HEK293 (cell line): ENCODE measurements around the gene SAMD4B.

ENCODE experiments used
- CTCF ChIP-seq: fragments of 450-650 bp; formaldehyde crosslinking; IDR thresholded peaks from 2 replicates; pipeline ENCODE4 v1.5.1; 2016; ENCODE audit warnings: missing biosample characterization, missing genetic modification characterization
- TRIM28 ChIP-seq: IDR thresholded peaks from 2 replicates; pipeline ENCODE4 v1.6.1; 2011; ENCODE audit warnings: low read length, control low read depth, borderline replicate concordance

- TF ChIP-seq CTCF (tag by site-specific recombination) (no peak), TRIM28 (no peak)
These were observed 85.5 kb downstream of the SAMD4B start for GRCh38 chr19:39427707-39428106.
